Endodermal cell (in vitro differentiated cells): ENCODE results near the gene SYPL1. TPM values are rescaled to one million over a fixed set of nuclear protein-coding genes. Genes with fewer than 3 reads are reported as not detected.

Experiments
- DNase-seq: peaks from one replicate; pipeline ENCODE4 v3.0.0-alpha.2; 2017
- H3K27ac ChIP-seq: 2 replicates; pipeline ENCODE4 v1.5.1; 2013; ENCODE audit warnings: mild to moderate bottlenecking, low read depth, low read length, moderate library complexity
- H3K27me3 ChIP-seq: 2 replicates; pipeline ENCODE4 v1.6.1; 2013; ENCODE audit warnings: mild to moderate bottlenecking, low read length, moderate library complexity; ENCODE audit not compliant: insufficient read depth, control insufficient read depth, poor library complexity, severe bottlenecking
- H3K36me3 ChIP-seq: 2 replicates; pipeline ENCODE4 v1.7.0; 2013; ENCODE audit warnings: mild to moderate bottlenecking, low read length, moderate library complexity; ENCODE audit not compliant: control insufficient read depth, insufficient read depth
- H3K4me1 ChIP-seq: one replicate; pipeline ENCODE4 v1.7.0; 2013; ENCODE audit warnings: low read length; ENCODE audit not compliant: control insufficient read depth, insufficient read depth
- H3K4me3 ChIP-seq: 2 replicates; pipeline ENCODE4 v1.5.1; 2013; ENCODE audit warnings: mild to moderate bottlenecking, low read length, moderate library complexity
- H3K9ac ChIP-seq: 2 replicates; pipeline ENCODE4 v1.6.1; 2013; ENCODE audit warnings: mild to moderate bottlenecking, low read length, moderate library complexity; ENCODE audit not compliant: poor library complexity, severe bottlenecking; ENCODE audit errors: extremely low read depth
- H3K9me3 ChIP-seq: 2 replicates; pipeline ENCODE4 v1.6.1; 2013; ENCODE audit warnings: mild to moderate bottlenecking, low read length, moderate library complexity; ENCODE audit not compliant: control insufficient read depth
- H3K27ac Mint-ChIP-seq: 2 replicates; pipeline ENCODE4 v1.8.0; 2020; ENCODE audit warnings: mixed read lengths
- H3K27me3 Mint-ChIP-seq: 2 replicates; pipeline ENCODE4 v1.8.0; 2021; ENCODE audit warnings: mild to moderate bottlenecking, mixed read lengths; ENCODE audit not compliant: insufficient read depth
- H3K36me3 Mint-ChIP-seq: 2 replicates; pipeline ENCODE4 v1.8.0; 2020; ENCODE audit warnings: low read depth, mixed read lengths
- H3K4me1 Mint-ChIP-seq: 2 replicates; pipeline ENCODE4 v1.8.0; 2020; ENCODE audit warnings: mixed read lengths
- H3K4me3 Mint-ChIP-seq: 2 replicates; pipeline ENCODE4 v1.8.0; 2020; ENCODE audit warnings: mild to moderate bottlenecking, moderate library complexity, mixed read lengths
- H3K9me3 Mint-ChIP-seq: 2 replicates; pipeline ENCODE4 v1.8.0; 2020; ENCODE audit warnings: mild to moderate bottlenecking, mixed read lengths
- CTCF ChIP-seq: fragments of 200-600 bp; sonication (generic); conservative IDR thresholded peaks from 2 replicates; pipeline ENCODE4 v1.5.0; 2021; ENCODE audit warnings: antibody characterized with exemption, mild to moderate bottlenecking
- WGBS, 2 experiments: methylation state at CpG; one replicate each; pipeline versions ENCODE4 v1.1.5 to v1.1.7; 2013; ENCODE audit warnings: missing lambda C conversion rate in 2 of 2, mixed read lengths in 1 of 2; ENCODE audit not compliant: insufficient coverage in 1 of 2, insufficient read length in 1 of 2; 5-methylcytosine and 5-hydroxymethylcytosine counted together
- total RNA-seq, 2 donors: library from RNA; stranded (reverse); fragmentation: NEBNext Ultra II Directional in 1 of 2; extraction: Animal tissue kit (Norgen Biotek cat#: 25700) in 1 of 2; gene quantifications; 2 replicates in 1 of 2; 3 replicates in 1 of 2; pipeline ENCODE4 v1.2.1, GENCODE V29; 2021

Gene SYPL1
- total RNA-seq, 2 donors from 2014 or later = 74.8 to 76.7 TPM

- H3K4me1 ChIP-seq = no peaks in the 10 kb centered on the region
- no peak overlapping the region for H3K9ac ChIP-seq
- Mint-ChIP-seq H3K27ac (no peak overlapping the region), H3K27me3 (no peaks in the 10 kb centered on the region), H3K36me3 (no peaks in the 10 kb centered on the region), H3K9me3 (no peaks in the 10 kb centered on the region), H3K4me3 (no peak overlapping the region), H3K4me1 (peaks cover 10% of the 10 kb centered on the region)
- 88 to 95% methylated on average over 6 of the region's 6 CpGs for WGBS, 2 experiments
- no peak for DNase-seq
- H3K27ac ChIP-seq = no peak overlapping the region
- no peak overlapping the region for H3K4me3 ChIP-seq
- TF ChIP-seq CTCF = no peak
- no peaks in the 10 kb centered on the region for H3K27me3 ChIP-seq
- H3K9me3 ChIP-seq = no peaks in the 10 kb centered on the region
- no peaks in the 10 kb centered on the region for H3K36me3 ChIP-seq
Observed at GRCh38 chr7:106080300-106080987, 31.7 kb downstream of the SYPL1 start.

- no peaks in the 10 kb centered on the region for H3K4me1 ChIP-seq
- H3K9me3 Mint-ChIP-seq = no peaks in the 10 kb centered on the region
- H3K27ac Mint-ChIP-seq = no peak overlapping the region
- no peak overlapping the region for H3K4me3 ChIP-seq
- no peak for DNase-seq
- 92% methylated on average over 2 of the region's 2 CpGs for WGBS, 2 experiments
- TF ChIP-seq CTCF = no peak
- no peaks in the 10 kb centered on the region for H3K27me3 Mint-ChIP-seq
- H3K9ac ChIP-seq = no peak overlapping the region
- no peak overlapping the region for H3K27ac ChIP-seq
- no peaks in the 10 kb centered on the region for H3K27me3 ChIP-seq
- H3K36me3 ChIP-seq = no peaks in the 10 kb centered on the region
- H3K36me3 Mint-ChIP-seq = no peaks in the 10 kb centered on the region
- peaks cover 19% of the 10 kb centered on the region for H3K4me1 Mint-ChIP-seq
- H3K9me3 ChIP-seq = no peaks in the 10 kb centered on the region
- H3K4me3 Mint-ChIP-seq = no peak overlapping the region
Observed at GRCh38 chr7:106076537-106076936, 35.6 kb downstream of the SYPL1 start.

- H3K36me3 ChIP-seq = no peaks in the 10 kb centered on the region
- Mint-ChIP-seq H3K4me3 (no peak overlapping the region), H3K27me3 (no peaks in the 10 kb centered on the region), H3K4me1 (peaks cover 20% of the 10 kb centered on the region), H3K27ac (no peak overlapping the region), H3K36me3 (no peaks in the 10 kb centered on the region), H3K9me3 (no peaks in the 10 kb centered on the region)
- no peak overlapping the region for H3K27ac ChIP-seq
- TF ChIP-seq CTCF = no peak
- H3K9ac ChIP-seq = no peak overlapping the region
- WGBS, 2 experiments = 88 to 89% methylated on average over 2 of the region's 2 CpGs
- no peaks in the 10 kb centered on the region for H3K9me3 ChIP-seq
- no peak overlapping the region for H3K4me3 ChIP-seq
- DNase-seq = no peak
- no peaks in the 10 kb centered on the region for H3K4me1 ChIP-seq
- no peaks in the 10 kb centered on the region for H3K27me3 ChIP-seq
Observed at GRCh38 chr7:106075937-106076336, 36.2 kb downstream of the SYPL1 start.
